ENCODE results near the gene TMC1.

Gene TMC1

GRCh38 chr9:72884508-72884907 is 363.1 kb downstream of the TMC1 start:
- H3K36me3 ChIP-seq (ENCODE audit: control insufficient read depth in 2 of 2, insufficient read depth in 1 of 2, low read length in 2 of 2) = no peaks in the 10 kb centered on the region
- no peak for TF ChIP-seq ZNF239 (tag by site-specific recombination; IDR thresholded peaks at IDR 0.05)
- TF ChIP-seq KLF17 (tag by site-specific recombination; IDR thresholded peaks at IDR 0.05) = no peak
- TF ChIP-seq ZNF202 (tag by site-specific recombination; IDR thresholded peaks at IDR 0.05; ENCODE audit: borderline replicate concordance) = no peak
- TF ChIP-seq CTCF (tag by site-specific recombination; IDR thresholded peaks at IDR 0.05) = no peak
- TF ChIP-seq ZNF146 (tag by site-specific recombination; IDR thresholded peaks at IDR 0.05) = no peak
- no peak for TF ChIP-seq ZNF23 (tag by site-specific recombination; IDR thresholded peaks at IDR 0.05; ENCODE audit: borderline replicate concordance)
- no peak for TF ChIP-seq ZNF560 (tag by site-specific recombination; IDR thresholded peaks at IDR 0.05; ENCODE audit: borderline replicate concordance)
- TF ChIP-seq ZNF362 (tag by site-specific recombination; IDR thresholded peaks at IDR 0.05) = no peak
- no peak for TF ChIP-seq ZNF350 (tag by site-specific recombination; IDR thresholded peaks at IDR 0.05)
- TF ChIP-seq HIC1 (tag by site-specific recombination; IDR thresholded peaks at IDR 0.05) = no peak
- no peak for TF ChIP-seq YY1 (tag by site-specific recombination; IDR thresholded peaks at IDR 0.05)
- TF ChIP-seq ZNF600 (tag by site-specific recombination; IDR thresholded peaks at IDR 0.05) = no peak
- TF ChIP-seq ZNF19 (tag by site-specific recombination; IDR thresholded peaks at IDR 0.05; ENCODE audit: low read depth) = no peak
- no peak for TF ChIP-seq ZNF138 (tag by site-specific recombination; IDR thresholded peaks at IDR 0.05; ENCODE audit: borderline replicate concordance)
- TF ChIP-seq MYNN (tag by site-specific recombination; IDR thresholded peaks at IDR 0.05; ENCODE audit: borderline replicate concordance) = no peak
- TF ChIP-seq ZNF335 (tag by site-specific recombination; conservative IDR thresholded peaks at IDR 0.05) = no peak
- ChIA-PET CTCF (interaction anchor here (0.5 to 3.2 kb wide), 2 partner anchors 28 to 153 kb away, joined by 3 to 9 read pairs; no protein-coding TSS in a partner anchor), POLR2A (no interaction called here)
- H3K9me3 ChIP-seq (ENCODE audit: control insufficient read depth, insufficient read depth, low read depth, low read length) = no peaks in the 10 kb centered on the region
- H3K4me3 ChIP-seq (ENCODE audit: low read depth, low read length) = no peak overlapping the region
- no peak overlapping the region for H3K27ac ChIP-seq (ENCODE audit: extremely low read depth, low read depth, low read length)
- no peaks in the 10 kb centered on the region for H3K4me1 ChIP-seq (ENCODE audit: control insufficient read depth, insufficient read depth, low read length)
